ENCODE measurements around the gene RAD51B. TPM values are rescaled to one million over a fixed set of nuclear protein-coding genes. Genes with fewer than 3 reads are reported as not detected.
"Not testable (repeated sequence)": the region's sequence is repeated elsewhere in the genome, so short reads cannot be mapped to it uniquely, and the experiment has no call there.

Gene RAD51B
- total RNA-seq, 2 donors from 2014 or later: 42.6 to 50.0 TPM

- ATAC-seq (replicated peaks in 1 of 2): no peak
- Mint-ChIP-seq H3K27me3 (ENCODE audit: low read depth) (peaks cover 6% of the 10 kb centered on the region), H3K9me3 (peaks cover 2 to 3% of the 10 kb centered on the region in 2 donors), H3K4me3 (no peak overlapping the region), H3K27ac (no peak overlapping the region), H3K36me3 (ENCODE audit: insufficient read depth in 2 of 2) (peaks cover 2 to 4% of the 10 kb centered on the region in 2 donors), H3K4me1 (ENCODE audit: low read depth) (peaks cover 58% of the 10 kb centered on the region)
- DNase-seq: no peak
Measured at GRCh38 chr14:68662392-68662791, 842.8 kb downstream of the RAD51B start.

- ATAC-seq (replicated peaks in 1 of 2); H3K27me3 Mint-ChIP-seq (ENCODE audit: low read depth); H3K9me3 Mint-ChIP-seq; H3K36me3 Mint-ChIP-seq (ENCODE audit: insufficient read depth in 2 of 2); H3K27ac Mint-ChIP-seq; DNase-seq: not testable (repeated sequence)
- Mint-ChIP-seq H3K4me1 (ENCODE audit: low read depth) (peaks cover 58% of the 10 kb centered on the region), H3K4me3 (peak overlapping the region; percentile 50 to 61)
Measured at GRCh38 chr14:68662826-68663225, 843.2 kb downstream of the RAD51B start.

- Mint-ChIP-seq H3K4me1 (ENCODE audit: low read depth) (peaks cover 58% of the 10 kb centered on the region), H3K4me3 (peak overlapping the region; percentile 50 to 61), H3K27ac (peak overlapping the region; percentile 69)
Measured at GRCh38 chr14:68663385-68664076, 844.0 kb downstream of the RAD51B start.

GRCh38 chr14:68664225-68664681 is 844.7 kb downstream of the RAD51B start:
- Mint-ChIP-seq H3K36me3 (ENCODE audit: insufficient read depth in 2 of 2) (peaks cover 2 to 4% of the 10 kb centered on the region in 2 donors), H3K9me3 (peaks cover 2 to 3% of the 10 kb centered on the region in 2 donors), H3K27me3 (ENCODE audit: low read depth) (peaks cover 6% of the 10 kb centered on the region), H3K4me1 (ENCODE audit: low read depth) (peaks cover 58% of the 10 kb centered on the region), H3K4me3 (peak overlapping the region; percentile 50 to 61), H3K27ac (peak overlapping the region; percentile 69)
- DNase-seq (peak; percentile 48 to 65), ATAC-seq (replicated peaks in 1 of 2) (peak; percentile 81 to 89)

More at GRCh38 chr14:68663385-68664076, 844.0 kb downstream of the RAD51B start:
- peak; percentile 85 to 91 for ATAC-seq (replicated peaks in 1 of 2)
- Mint-ChIP-seq H3K36me3 (ENCODE audit: insufficient read depth in 2 of 2) (peaks cover 2 to 4% of the 10 kb centered on the region in 2 donors), H3K9me3 (peaks cover 2 to 3% of the 10 kb centered on the region in 2 donors), H3K27me3 (ENCODE audit: low read depth) (peaks cover 6% of the 10 kb centered on the region)
- DNase-seq: peak; percentile 70 to 74

- Mint-ChIP-seq H3K27ac (no peak overlapping the region), H3K4me3 (peak overlapping the region in 1 of 2 donors; percentile 61), H3K9me3 (peaks cover 2 to 3% of the 10 kb centered on the region in 2 donors), H3K4me1 (ENCODE audit: low read depth) (peaks cover 58% of the 10 kb centered on the region), H3K27me3 (ENCODE audit: low read depth) (peaks cover 6% of the 10 kb centered on the region), H3K36me3 (ENCODE audit: insufficient read depth in 2 of 2) (peaks cover 2 to 4% of the 10 kb centered on the region in 2 donors)
- ATAC-seq (replicated peaks in 1 of 2): no peak
- no peak for DNase-seq
Measured at GRCh38 chr14:68665131-68665530, 845.6 kb downstream of the RAD51B start.

- Mint-ChIP-seq H3K4me1 (ENCODE audit: low read depth) (peaks cover 55% of the 10 kb centered on the region), H3K27me3 (ENCODE audit: low read depth) (peaks cover 6% of the 10 kb centered on the region), H3K9me3 (peaks cover 2 to 3% of the 10 kb centered on the region in 2 donors), H3K27ac (no peak overlapping the region), H3K4me3 (no peak overlapping the region), H3K36me3 (ENCODE audit: insufficient read depth in 2 of 2) (peaks cover 2 to 4% of the 10 kb centered on the region in 2 donors)
- no peak for ATAC-seq (replicated peaks in 1 of 2)
- DNase-seq: no peak
Measured at GRCh38 chr14:68665792-68666204, 846.2 kb downstream of the RAD51B start.

GRCh38 chr14:68666236-68666635 is 846.7 kb downstream of the RAD51B start:
- no peak overlapping the region for H3K27ac Mint-ChIP-seq
- peaks cover 2 to 3% of the 10 kb centered on the region in 2 donors for H3K9me3 Mint-ChIP-seq
- ATAC-seq (replicated peaks in 1 of 2) (no peak), DNase-seq (no peak)
- peaks cover 6% of the 10 kb centered on the region for H3K27me3 Mint-ChIP-seq (ENCODE audit: low read depth)
- peaks cover 51% of the 10 kb centered on the region for H3K4me1 Mint-ChIP-seq (ENCODE audit: low read depth)
- H3K36me3 Mint-ChIP-seq (ENCODE audit: insufficient read depth in 2 of 2): peaks cover 2 to 4% of the 10 kb centered on the region in 2 donors
- H3K4me3 Mint-ChIP-seq: no peak overlapping the region

- no peak for DNase-seq
- peaks cover 2 to 4% of the 10 kb centered on the region in 2 donors for H3K36me3 Mint-ChIP-seq (ENCODE audit: insufficient read depth in 2 of 2)
- no peak for ATAC-seq (replicated peaks in 1 of 2)
- H3K4me3 Mint-ChIP-seq: no peak overlapping the region
- no peak overlapping the region for H3K27ac Mint-ChIP-seq
- H3K4me1 Mint-ChIP-seq (ENCODE audit: low read depth): peaks cover 46% of the 10 kb centered on the region
- peaks cover 2 to 3% of the 10 kb centered on the region in 2 donors for H3K9me3 Mint-ChIP-seq
- peaks cover 3% of the 10 kb centered on the region for H3K27me3 Mint-ChIP-seq (ENCODE audit: low read depth)
Measured at GRCh38 chr14:68666899-68667298, 847.3 kb downstream of the RAD51B start.

GRCh38 chr14:68667313-68667791 is 847.8 kb downstream of the RAD51B start:
- H3K4me1 Mint-ChIP-seq (ENCODE audit: low read depth): peaks cover 41% of the 10 kb centered on the region
- no peak for ATAC-seq (replicated peaks in 1 of 2)
- H3K36me3 Mint-ChIP-seq (ENCODE audit: insufficient read depth in 2 of 2): peaks cover 2 to 4% of the 10 kb centered on the region in 2 donors
- peaks cover 2 to 3% of the 10 kb centered on the region in 2 donors for H3K9me3 Mint-ChIP-seq
- no peak overlapping the region for H3K27ac Mint-ChIP-seq
- H3K27me3 Mint-ChIP-seq (ENCODE audit: low read depth): no peaks in the 10 kb centered on the region
- H3K4me3 Mint-ChIP-seq: no peak overlapping the region
- DNase-seq: no peak

GRCh38 chr14:68668028-68668427 is 848.4 kb downstream of the RAD51B start:
- peaks cover 2 to 4% of the 10 kb centered on the region in 2 donors for H3K36me3 Mint-ChIP-seq (ENCODE audit: insufficient read depth in 2 of 2)
- peaks cover 2 to 3% of the 10 kb centered on the region in 2 donors for H3K9me3 Mint-ChIP-seq
- H3K4me1 Mint-ChIP-seq (ENCODE audit: low read depth): peaks cover 35% of the 10 kb centered on the region
- ATAC-seq (replicated peaks in 1 of 2) (no peak), DNase-seq (no peak)
- no peak overlapping the region for H3K27ac Mint-ChIP-seq
- no peak overlapping the region for H3K4me3 Mint-ChIP-seq
- no peaks in the 10 kb centered on the region for H3K27me3 Mint-ChIP-seq (ENCODE audit: low read depth)

- no peak overlapping the region for H3K27ac Mint-ChIP-seq
- no peak for DNase-seq
- H3K4me1 Mint-ChIP-seq (ENCODE audit: low read depth): peaks cover 30% of the 10 kb centered on the region
- H3K36me3 Mint-ChIP-seq (ENCODE audit: insufficient read depth in 2 of 2): peaks cover 2% of the 10 kb centered on the region in 2 donors
- H3K9me3 Mint-ChIP-seq: peaks cover 2 to 3% of the 10 kb centered on the region in 2 donors
- ATAC-seq (replicated peaks in 1 of 2): no peak
- H3K4me3 Mint-ChIP-seq: no peak overlapping the region
- H3K27me3 Mint-ChIP-seq (ENCODE audit: low read depth): no peaks in the 10 kb centered on the region
Measured at GRCh38 chr14:68668531-68668930, 849.0 kb downstream of the RAD51B start.

- peaks cover 2% of the 10 kb centered on the region in 2 donors for H3K36me3 Mint-ChIP-seq (ENCODE audit: insufficient read depth in 2 of 2)
- H3K4me3 Mint-ChIP-seq: no peak overlapping the region
- DNase-seq: no peak
- H3K27me3 Mint-ChIP-seq (ENCODE audit: low read depth): no peaks in the 10 kb centered on the region
- peaks cover 2 to 3% of the 10 kb centered on the region in 2 donors for H3K9me3 Mint-ChIP-seq
- H3K27ac Mint-ChIP-seq: no peak overlapping the region
- H3K4me1 Mint-ChIP-seq (ENCODE audit: low read depth): peaks cover 24% of the 10 kb centered on the region
- no peak for ATAC-seq (replicated peaks in 1 of 2)
Measured at GRCh38 chr14:68669111-68669511, 849.5 kb downstream of the RAD51B start.

- DNase-seq (no peak), ATAC-seq (replicated peaks in 1 of 2) (no peak)
- Mint-ChIP-seq H3K4me1 (ENCODE audit: low read depth) (peaks cover 17% of the 10 kb centered on the region), H3K27ac (no peak overlapping the region), H3K4me3 (no peak overlapping the region), H3K27me3 (ENCODE audit: low read depth) (no peaks in the 10 kb centered on the region), H3K36me3 (ENCODE audit: insufficient read depth in 2 of 2) (peaks cover 2% of the 10 kb centered on the region in 2 donors), H3K9me3 (peaks cover 2 to 3% of the 10 kb centered on the region in 2 donors)
Measured at GRCh38 chr14:68669603-68670358, 850.2 kb downstream of the RAD51B start.
